ENCODE measurements around the gene CCDC106.

The CCDC106 gene

GRCh38 chr19:55614711-55615542 lies 33.1 kb upstream of the CCDC106 start:
- no peak overlapping the region for H3K4me3 ChIP-seq (replicated peaks in 1 of 2; ENCODE audit: low read depth in 2 of 2, low read length in 2 of 2)
- TF ChIP-seq CTCF (IDR thresholded peaks at IDR 0.05; ENCODE audit: low read depth, low read length), result no peak
- DNase-seq (ENCODE audit: low read depth in 2 of 2), result no peak

- H3K4me3 ChIP-seq (replicated peaks in 1 of 2; ENCODE audit: low read depth in 2 of 2, low read length in 2 of 2), result no peak overlapping the region
- TF ChIP-seq CTCF (IDR thresholded peaks at IDR 0.05; ENCODE audit: low read depth, low read length), result no peak
- DNase-seq (ENCODE audit: low read depth in 2 of 2), result no peak
Observed at GRCh38 chr19:55615543-55616394, 32.2 kb upstream of the CCDC106 start.

- no peak overlapping the region for H3K4me3 ChIP-seq (replicated peaks in 1 of 2; ENCODE audit: low read depth in 2 of 2, low read length in 2 of 2)
- TF ChIP-seq CTCF (IDR thresholded peaks at IDR 0.05; ENCODE audit: low read depth, low read length), result no peak
- no peak for DNase-seq (ENCODE audit: low read depth in 2 of 2)
Observed at GRCh38 chr19:55616395-55616875, 31.6 kb upstream of the CCDC106 start.

GRCh38 chr19:55617426-55617825 lies 30.6 kb upstream of the CCDC106 start:
- no peak for TF ChIP-seq CTCF (IDR thresholded peaks at IDR 0.05; ENCODE audit: low read depth, low read length)
- no peak for DNase-seq (ENCODE audit: low read depth in 2 of 2)
- H3K4me3 ChIP-seq (replicated peaks in 1 of 2; ENCODE audit: low read depth in 2 of 2, low read length in 2 of 2), result no peak overlapping the region

GRCh38 chr19:55618426-55618825 lies 29.6 kb upstream of the CCDC106 start:
- H3K4me3 ChIP-seq (replicated peaks in 1 of 2; ENCODE audit: low read depth in 2 of 2, low read length in 2 of 2), result no peak overlapping the region
- DNase-seq (ENCODE audit: low read depth in 2 of 2), result no peak
- TF ChIP-seq CTCF (IDR thresholded peaks at IDR 0.05; ENCODE audit: low read depth, low read length), result no peak

GRCh38 chr19:55619286-55619685 lies 28.7 kb upstream of the CCDC106 start:
- peak in 1 of 2 donors; percentile 19 for DNase-seq (ENCODE audit: low read depth in 2 of 2)
- TF ChIP-seq CTCF (IDR thresholded peaks at IDR 0.05; ENCODE audit: low read depth, low read length), result no peak
- no peak overlapping the region for H3K4me3 ChIP-seq (replicated peaks in 1 of 2; ENCODE audit: low read depth in 2 of 2, low read length in 2 of 2)

All from cardiac fibroblast (primary cell).